ENCODE measurements around the gene COLEC12.

COLEC12 gene

GRCh38 chr18:490624-491023 lies 9.9 kb downstream of the COLEC12 start:
- H3K4me3 ChIP-seq (ENCODE audit: control insufficient read depth, low read depth, low read length) = no peak overlapping the region
- no peak for TF ChIP-seq CTCF (conservative IDR thresholded peaks at IDR 0.05; ENCODE audit: control insufficient read depth, insufficient read depth, low read depth, low read length)
- no peak for DNase-seq (ENCODE audit: low read depth)

DNA sequence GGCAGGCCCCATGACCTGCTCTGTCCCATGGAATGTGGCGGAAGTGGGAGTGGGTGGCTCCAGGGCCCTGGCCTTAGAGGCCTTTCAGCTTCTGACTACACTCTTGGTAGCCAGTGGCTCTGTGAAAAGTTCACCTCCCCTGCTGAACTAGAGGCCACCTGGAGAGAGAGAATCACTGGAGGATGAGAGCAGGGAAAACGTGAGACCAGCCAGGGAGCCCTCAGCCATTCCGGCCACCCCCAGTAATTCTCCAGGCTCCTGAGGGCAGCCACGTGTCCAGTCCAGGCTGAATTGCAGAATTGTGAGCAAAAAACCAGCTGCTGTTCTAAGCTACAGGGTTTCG lies 10.5 kb downstream of the COLEC12 start:
- no peak for DNase-seq (ENCODE audit: low read depth)
- no peak for TF ChIP-seq CTCF (conservative IDR thresholded peaks at IDR 0.05; ENCODE audit: control insufficient read depth, insufficient read depth, low read depth, low read length)
- H3K4me3 ChIP-seq (ENCODE audit: control insufficient read depth, low read depth, low read length) = no peak overlapping the region

- peak; percentile 83 for DNase-seq (ENCODE audit: low read depth)
- no peak overlapping the region for H3K4me3 ChIP-seq (ENCODE audit: control insufficient read depth, low read depth, low read length)
- TF ChIP-seq CTCF (conservative IDR thresholded peaks at IDR 0.05; ENCODE audit: control insufficient read depth, insufficient read depth, low read depth, low read length) = no peak
Measured at GRCh38 chr18:489244-490023, 11.1 kb downstream of the COLEC12 start.

DNA sequence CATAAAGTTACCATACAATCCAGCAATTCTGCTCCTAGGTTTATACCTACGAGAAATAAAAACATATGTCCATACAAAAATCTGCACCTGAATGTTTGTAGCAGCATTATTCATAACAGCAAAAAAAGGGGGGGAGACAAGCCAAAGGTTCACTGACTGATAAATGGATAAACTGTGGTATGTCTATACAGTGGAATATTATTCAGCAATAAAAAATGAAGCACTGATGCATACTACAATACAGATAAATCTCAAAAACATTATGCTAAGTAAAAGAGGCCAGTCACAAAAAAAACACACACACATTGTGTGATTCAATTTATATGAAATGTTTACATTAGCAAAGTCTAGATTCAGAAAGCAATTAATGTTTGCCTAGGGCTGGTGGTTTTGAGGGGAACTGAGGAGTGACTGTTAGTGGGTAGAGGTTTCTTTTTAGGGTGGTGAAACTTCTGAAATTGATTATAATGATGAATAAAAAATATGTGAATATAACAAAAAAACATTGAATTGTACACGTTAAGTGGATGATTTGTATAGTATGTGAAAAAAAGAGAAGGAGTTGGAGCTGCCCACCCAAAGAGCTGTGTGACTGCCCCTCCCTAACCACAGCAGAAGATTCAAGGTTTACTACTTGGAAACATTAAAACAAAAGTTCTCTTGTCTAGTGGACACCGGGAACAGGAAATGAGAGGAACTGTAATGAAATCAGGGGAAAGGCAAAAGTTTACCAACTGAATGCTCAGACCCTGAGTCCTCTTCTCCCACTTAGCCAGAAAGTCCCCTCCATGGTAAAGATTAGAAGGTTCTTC lies 13.4 kb downstream of the COLEC12 start:
- TF ChIP-seq CTCF (conservative IDR thresholded peaks at IDR 0.05; ENCODE audit: control insufficient read depth, insufficient read depth, low read depth, low read length) = no peak
- DNase-seq (ENCODE audit: low read depth) = no peak
- H3K4me3 ChIP-seq (ENCODE audit: control insufficient read depth, low read depth, low read length) = no peak overlapping the region

- DNase-seq (ENCODE audit: low read depth) = peak; percentile 54
- H3K4me3 ChIP-seq (ENCODE audit: control insufficient read depth, low read depth, low read length) = no peak overlapping the region
- no peak for TF ChIP-seq CTCF (conservative IDR thresholded peaks at IDR 0.05; ENCODE audit: control insufficient read depth, insufficient read depth, low read depth, low read length)
Measured at GRCh38 chr18:484749-485464, 15.6 kb downstream of the COLEC12 start.

DNA sequence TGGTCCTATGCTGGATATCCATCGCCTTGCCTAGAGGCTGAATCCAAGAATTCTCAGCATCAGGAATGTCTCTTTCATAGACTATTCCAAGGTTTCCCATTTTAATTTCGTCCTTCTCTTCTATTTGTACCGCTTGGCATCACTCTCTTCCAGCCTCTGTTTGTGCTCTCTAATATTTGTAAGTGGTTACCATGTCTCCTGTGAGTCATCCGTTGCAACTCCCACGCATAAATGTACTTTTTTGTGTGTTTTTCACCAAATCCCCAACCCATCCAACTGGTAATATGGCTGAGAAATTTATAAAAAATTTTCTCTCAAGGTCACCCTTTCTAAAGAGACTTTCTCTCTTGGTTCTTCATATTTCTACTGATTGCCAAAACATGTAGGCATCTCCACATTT lies 21.8 kb downstream of the COLEC12 start:
- H3K4me3 ChIP-seq (ENCODE audit: control insufficient read depth, low read depth, low read length) = no peak overlapping the region
- peak; percentile 92 for DNase-seq (ENCODE audit: low read depth)
- no peak for TF ChIP-seq CTCF (conservative IDR thresholded peaks at IDR 0.05; ENCODE audit: control insufficient read depth, insufficient read depth, low read depth, low read length)

Data from fibroblast of mammary gland (primary cell).